Measurements from ENCODE around the gene TOR1A.

TOR1A gene

GRCh38 chr9:129853614-129854013, 29.7 kb upstream of the TOR1A start:
- Mint-ChIP-seq H3K36me3 (ENCODE audit: low read depth) (peaks cover 63% of the 10 kb centered on the region), H3K4me3 (no peak overlapping the region), H3K27ac (no peak overlapping the region), H3K4me1 (peaks cover 20% of the 10 kb centered on the region), H3K27me3 (ENCODE audit: low read depth, poor library complexity) (no peaks in the 10 kb centered on the region), H3K9me3 (no peaks in the 10 kb centered on the region)
- TF ChIP-seq CTCF (IDR thresholded peaks at IDR 0.05), result no peak
- no peak for DNase-seq

- TF ChIP-seq CTCF (IDR thresholded peaks at IDR 0.05), result no peak
- no peak for DNase-seq
- H3K27me3 Mint-ChIP-seq (ENCODE audit: low read depth, poor library complexity), result no peaks in the 10 kb centered on the region
- no peaks in the 10 kb centered on the region for H3K9me3 Mint-ChIP-seq
- peaks cover 20% of the 10 kb centered on the region for H3K4me1 Mint-ChIP-seq
- H3K4me3 Mint-ChIP-seq, result no peak overlapping the region
- H3K27ac Mint-ChIP-seq, result no peak overlapping the region
- H3K36me3 Mint-ChIP-seq (ENCODE audit: low read depth), result peaks cover 58% of the 10 kb centered on the region
Observed at GRCh38 chr9:129852579-129852978, 28.6 kb upstream of the TOR1A start.

- Mint-ChIP-seq H3K9me3 (no peaks in the 10 kb centered on the region), H3K4me3 (no peak overlapping the region), H3K27me3 (ENCODE audit: low read depth, poor library complexity) (no peaks in the 10 kb centered on the region), H3K4me1 (peaks cover 20% of the 10 kb centered on the region), H3K27ac (no peak overlapping the region), H3K36me3 (ENCODE audit: low read depth) (peaks cover 58% of the 10 kb centered on the region)
- no peak for DNase-seq
- TF ChIP-seq CTCF (IDR thresholded peaks at IDR 0.05), result no peak
Observed at GRCh38 chr9:129851821-129852220, 27.9 kb upstream of the TOR1A start.

GRCh38 chr9:129850821-129851550, 27.1 kb upstream of the TOR1A start:
- H3K36me3 Mint-ChIP-seq (ENCODE audit: low read depth), result peaks cover 50% of the 10 kb centered on the region
- no peaks in the 10 kb centered on the region for H3K27me3 Mint-ChIP-seq (ENCODE audit: low read depth, poor library complexity)
- H3K4me1 Mint-ChIP-seq, result peaks cover 20% of the 10 kb centered on the region
- DNase-seq, result no peak
- no peak overlapping the region for H3K4me3 Mint-ChIP-seq
- TF ChIP-seq CTCF (IDR thresholded peaks at IDR 0.05), result no peak
- H3K27ac Mint-ChIP-seq, result no peak overlapping the region
- H3K9me3 Mint-ChIP-seq, result no peaks in the 10 kb centered on the region

GRCh38 chr9:129849901-129850300, 26.0 kb upstream of the TOR1A start:
- no peak overlapping the region for H3K4me3 Mint-ChIP-seq
- no peak for DNase-seq
- peaks cover 39% of the 10 kb centered on the region for H3K36me3 Mint-ChIP-seq (ENCODE audit: low read depth)
- H3K4me1 Mint-ChIP-seq, result peaks cover 20% of the 10 kb centered on the region
- no peaks in the 10 kb centered on the region for H3K9me3 Mint-ChIP-seq
- no peaks in the 10 kb centered on the region for H3K27me3 Mint-ChIP-seq (ENCODE audit: low read depth, poor library complexity)
- no peak overlapping the region for H3K27ac Mint-ChIP-seq
- TF ChIP-seq CTCF (IDR thresholded peaks at IDR 0.05), result no peak

Measured in nephron progenitor cell (in vitro differentiated cells).